IMR-90 (cell line): ENCODE data around the gene DUSP9. TPM values are rescaled to one million over a fixed set of nuclear protein-coding genes. Genes with fewer than 3 reads are reported as not detected.

ENCODE experiments used
- ATAC-seq: fragments of 200-7000 bp; cut with Tn5 transposase; 2 replicates; pipeline ENCODE4 v1.9.1; 2020; ENCODE audit warnings: low read depth, mild to moderate bottlenecking, moderate library complexity
- BruUV-seq: library from RNA; stranded (reverse); fragments of 400-500 nt; replicated peaks from 2 replicates; lab custom pipeline; 2021; lab: Mats Ljungman, UMichigan
- CTCF ChIA-PET: fragments of 300-600 bp; formaldehyde crosslinking; extraction: SDS; loops from one replicate; lab custom pipeline; 2021; ENCODE audit warnings: antibody characterized with exemption; lab: Yijun Ruan, JAX
- POLR2A ChIA-PET: fragments of 300-600 bp; sonication (Branson Sonifier 250); formaldehyde crosslinking; loops from one replicate; lab custom pipeline; 2022; ENCODE audit warnings: antibody characterized with exemption; ENCODE audit not compliant: unreplicated experiment; lab: Charles Lee
- DNase-seq: peaks from one replicate; pipeline ENCODE4 v3.0.0; 2013
- H2AFZ ChIP-seq: replicated peaks from 2 replicates; pipeline ENCODE3; 2013; ENCODE audit warnings: low read length, mild to moderate bottlenecking; ENCODE audit not compliant: poor library complexity
- H2AK5ac ChIP-seq: 2 replicates; pipeline ENCODE4 v1.6.1; 2013; ENCODE audit warnings: low read depth, low read length, inconsistent platforms
- H2AK9ac ChIP-seq: replicated peaks from 2 replicates; pipeline ENCODE3; 2013; ENCODE audit warnings: mild to moderate bottlenecking, low read depth, low read length, moderate library complexity; ENCODE audit not compliant: poor library complexity
- H2BK120ac ChIP-seq: 2 replicates; pipeline ENCODE4 v1.6.1; 2013; ENCODE audit warnings: low read depth, low read length, inconsistent platforms
- H2BK15ac ChIP-seq: 3 replicates; pipeline ENCODE4 v1.6.1; 2013; ENCODE audit warnings: low read depth, low read length, inconsistent platforms
- H2BK20ac ChIP-seq: 2 replicates; pipeline ENCODE4 v1.6.1; 2013; ENCODE audit warnings: low read depth, mild to moderate bottlenecking, inconsistent platforms, low read length, moderate library complexity
- H2BK5ac ChIP-seq: 2 replicates; pipeline ENCODE4 v1.6.1; 2013; ENCODE audit warnings: mild to moderate bottlenecking, low read depth, low read length, inconsistent platforms; ENCODE audit not compliant: poor library complexity, severe bottlenecking
- H3K14ac ChIP-seq: replicated peaks from 2 replicates; pipeline ENCODE4 v1.6.1; 2013; ENCODE audit warnings: low read depth, low read length, inconsistent platforms
- H3K18ac ChIP-seq: 2 replicates; pipeline ENCODE4 v1.6.1; 2013; ENCODE audit warnings: low read depth, low read length, control low read depth
- H3K23ac ChIP-seq: 2 replicates; pipeline ENCODE4 v1.6.1; 2013; ENCODE audit warnings: low read depth, low read length, inconsistent platforms
- H3K27ac ChIP-seq: 2 replicates; pipeline ENCODE4 v1.5.1; 2013; ENCODE audit warnings: mild to moderate bottlenecking, control low read depth, low read length; ENCODE audit not compliant: insufficient read depth
- H3K27me3 ChIP-seq: 2 replicates; pipeline ENCODE4 v1.6.1; 2013; ENCODE audit warnings: low read length; ENCODE audit not compliant: control insufficient read depth, insufficient read depth
- H3K36me3 ChIP-seq: 2 replicates; pipeline ENCODE4 v1.6.1; 2013; ENCODE audit warnings: low read length, mixed read lengths; ENCODE audit not compliant: control insufficient read depth, insufficient read depth
- H3K4ac ChIP-seq: 2 replicates; pipeline ENCODE4 v1.6.1; 2013; ENCODE audit warnings: low read depth, low read length, inconsistent platforms
- H3K4me1 ChIP-seq: 2 replicates; pipeline ENCODE4 v1.6.1; 2013; ENCODE audit warnings: low read length, mixed read lengths; ENCODE audit not compliant: control insufficient read depth, insufficient read depth
- H3K4me2 ChIP-seq: 2 replicates; pipeline ENCODE4 v1.6.1; 2013; ENCODE audit warnings: low read depth, mild to moderate bottlenecking, control low read depth, low read length, moderate library complexity
- H3K4me3 ChIP-seq: 2 replicates; pipeline ENCODE4 v1.5.1; 2013; ENCODE audit warnings: low read depth, mild to moderate bottlenecking, control low read depth, low read length, moderate library complexity; ENCODE audit not compliant: insufficient read depth
- H3K56ac ChIP-seq: 2 replicates; pipeline ENCODE4 v1.6.1; 2013; ENCODE audit warnings: low read length, inconsistent platforms; ENCODE audit not compliant: insufficient read depth; ENCODE audit errors: extremely low read depth
- H3K79me1 ChIP-seq, 2 experiments: 2 replicates each; pipeline ENCODE4 v1.6.1; 2013; ENCODE audit warnings: low read length in 2 of 2, inconsistent platforms in 1 of 2, low read depth in 1 of 2
- H3K9ac ChIP-seq: 2 replicates; pipeline ENCODE4 v1.6.1; 2013; ENCODE audit warnings: low read depth, low read length, control low read depth
- H3K9me1 ChIP-seq: 2 replicates; pipeline ENCODE4 v1.6.1; 2013; ENCODE audit warnings: low read length, inconsistent platforms; ENCODE audit not compliant: insufficient read depth
- H3K9me3 ChIP-seq: 2 replicates; pipeline ENCODE4 v1.6.1; 2013; ENCODE audit warnings: low read length; ENCODE audit not compliant: control insufficient read depth, insufficient read depth
- H4K20me1 ChIP-seq: 2 replicates; pipeline ENCODE4 v1.6.1; 2013; ENCODE audit warnings: low read length, inconsistent platforms; ENCODE audit not compliant: insufficient read depth
- H4K5ac ChIP-seq: 2 replicates; pipeline ENCODE4 v1.6.1; 2013; ENCODE audit warnings: mild to moderate bottlenecking, low read depth, low read length, control low read depth
- H4K8ac ChIP-seq, 2 experiments: 2 replicates each; pipeline ENCODE4 v1.6.1; 2013; ENCODE audit warnings: low read depth in 2 of 2, low read length in 2 of 2, control low read depth in 1 of 2, inconsistent platforms in 1 of 2
- H4K91ac ChIP-seq: 2 replicates; pipeline ENCODE4 v1.6.1; 2013; ENCODE audit warnings: low read depth, low read length, inconsistent platforms; ENCODE audit not compliant: insufficient read depth
- BHLHE40 ChIP-seq: fragments of 150-350 bp; IDR thresholded peaks from 2 replicates; pipeline ENCODE4 v1.6.1; 2016; ENCODE audit warnings: mild to moderate bottlenecking, low read depth, low read length
- CEBPB ChIP-seq: IDR thresholded peaks from 2 replicates; pipeline ENCODE4 v1.6.1; 2012; ENCODE audit warnings: low read depth, low read length, improper control_type of control experiment
- CHD1 ChIP-seq: IDR thresholded peaks from 2 replicates; pipeline ENCODE4 v1.6.1; 2012; ENCODE audit warnings: low read depth, low read length, improper control_type of control experiment
- ELK1 ChIP-seq: fragments of 150-350 bp; IDR thresholded peaks from 2 replicates; pipeline ENCODE4 v1.6.1; 2016; ENCODE audit warnings: low read depth, mild to moderate bottlenecking, low read length, moderate library complexity, borderline replicate concordance
- FOS ChIP-seq: fragments of 150-350 bp; IDR thresholded peaks from 2 replicates; pipeline ENCODE4 v1.6.1; 2016; ENCODE audit warnings: low read depth, low read length
- MAFK ChIP-seq: IDR thresholded peaks from 2 replicates; pipeline ENCODE4 v1.6.1; 2012; ENCODE audit warnings: low read depth, low read length, improper control_type of control experiment
- MAZ ChIP-seq: IDR thresholded peaks from 2 replicates; pipeline ENCODE4 v1.6.1; 2012; ENCODE audit warnings: low read depth, mild to moderate bottlenecking, low read length, improper control_type of control experiment, moderate library complexity, borderline replicate concordance
- MXI1 ChIP-seq: IDR thresholded peaks from 2 replicates; pipeline ENCODE4 v1.6.1; 2012; ENCODE audit warnings: low read depth, mild to moderate bottlenecking, low read length, moderate library complexity, borderline replicate concordance
- NFE2L2 ChIP-seq: fragments of 150-350 bp; IDR thresholded peaks from 2 replicates; pipeline ENCODE4 v1.6.1; 2016; ENCODE audit warnings: low read depth, mild to moderate bottlenecking, low read length
- POLR2A ChIP-seq: IDR thresholded peaks from 2 replicates; pipeline ENCODE4 v1.6.1; 2012; ENCODE audit warnings: mild to moderate bottlenecking, low read depth, low read length
- RAD21 ChIP-seq: IDR thresholded peaks from 2 replicates; pipeline ENCODE4 v1.6.1; 2012; ENCODE audit warnings: low read length, improper control_type of control experiment
- RCOR1 ChIP-seq: IDR thresholded peaks from 2 replicates; pipeline ENCODE4 v1.6.1; 2012; ENCODE audit warnings: mild to moderate bottlenecking, low read length, improper control_type of control experiment; ENCODE audit not compliant: insufficient replicate concordance
- RFX5 ChIP-seq: IDR thresholded peaks from 2 replicates; pipeline ENCODE4 v1.8.0; 2012; ENCODE audit warnings: low read depth, mild to moderate bottlenecking, low read length, moderate library complexity
- SMC3 ChIP-seq: fragments of 150-350 bp; IDR thresholded peaks from 2 replicates; pipeline ENCODE4 v1.6.1; 2016; ENCODE audit warnings: low read depth, mild to moderate bottlenecking, antibody characterized with exemption, low read length, moderate library complexity
- USF2 ChIP-seq: fragments of 150-350 bp; IDR thresholded peaks from 2 replicates; pipeline ENCODE4 v1.6.1; 2017; ENCODE audit warnings: mild to moderate bottlenecking, antibody characterized with exemption, low read length, low read depth
- WGBS, 2 experiments: methylation state at CpG; one replicate each; pipeline versions ENCODE4 v1.1.5 to v1.1.7; 2013; ENCODE audit warnings: missing lambda C conversion rate in 2 of 2; ENCODE audit not compliant: insufficient read length in 1 of 2; ENCODE audit errors: extremely low coverage in 2 of 2; 5-methylcytosine and 5-hydroxymethylcytosine counted together
- dilution Hi-C: fragments of 300-500 bp; cut with HindIII; formaldehyde crosslinking; loops from one replicate; pipeline ENCODE4 v1.14.3; 2018; ENCODE audit warnings: low sequenced_read_pairs; ENCODE audit not compliant: unreplicated experiment
- in situ Hi-C: fragments of 300-500 bp; cut with MboI; formaldehyde crosslinking; loops from 3 replicates; pipeline ENCODE4 v1.14.3; 2019; ENCODE audit warnings: low sequenced_read_pairs, inconsistent platforms, mixed read lengths
- intact Hi-C: fragments of 100-400 bp; cut with micrococcal nuclease; formaldehyde crosslinking; loops from 2 replicates; pipeline ENCODE4 v1.10.0; 2022
- polyA plus RNA-seq, 3 experiments: library from polyadenylated mRNA; depleted of rRNA; stranded (reverse); fragments of >200 nt; gene quantifications; 2 replicates each; pipeline ENCODE4 v1.2.3, GENCODE V29; 2012; ENCODE audit warnings: low replicate concordance in 1 of 3
- total RNA-seq: library from RNA; depleted of rRNA; stranded (reverse); fragments of >200 nt; gene quantifications from 2 replicates; pipeline ENCODE4 v1.2.3, GENCODE V29; 2012
- TF ChIP-seq, protein P1 (sequence below): conservative IDR thresholded peaks from 2 replicates; pipeline ENCODE4 v1.5.1; 2012; ENCODE audit warnings: mild to moderate bottlenecking, low read depth, low read length, improper control_type of control experiment

DUSP9 gene
- total and polyA plus RNA-seq, 2 of the 4 experiments (the other 2 are of a cell fraction), result under 0.01 to 0.09 TPM

DNA sequence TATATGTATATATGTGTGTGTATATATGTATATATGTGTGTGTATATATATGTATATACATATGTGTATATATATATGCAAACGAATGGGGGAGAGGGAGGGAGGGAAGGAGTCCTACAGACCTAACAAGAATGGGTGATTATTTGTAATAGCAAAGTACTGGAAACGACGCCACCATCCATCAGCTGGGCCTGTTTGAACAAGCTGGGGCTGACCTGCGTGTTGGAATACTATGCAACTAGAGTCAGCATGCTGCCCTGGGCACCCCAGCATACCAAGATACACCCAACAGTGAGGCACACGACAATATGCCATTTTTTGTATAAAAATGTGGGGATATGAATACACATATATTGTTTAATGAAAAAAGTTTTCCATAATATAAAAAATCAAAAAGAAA is 26.4 kb upstream of the DUSP9 start:
- DNase-seq (no peak), ATAC-seq (no peak)
- Histone ChIP-seq H3K56ac (no peak overlapping the region), H3K27me3 (peaks cover 20% of the 10 kb centered on the region), H2AFZ (no peak overlapping the region), H2AK5ac (no peak overlapping the region), H3K4me1 (no peaks in the 10 kb centered on the region), H2BK20ac (no peak overlapping the region), H3K9me1 (no peaks in the 10 kb centered on the region), H3K4me2 (no peak overlapping the region), H3K14ac (no peak overlapping the region), H4K8ac (no peak overlapping the region), H3K23ac (no peak overlapping the region), H3K27ac (no peak overlapping the region), H3K4me3 (no peak overlapping the region), H3K4ac (no peak overlapping the region), H3K18ac (no peak overlapping the region), H3K9ac (no peak overlapping the region), H3K36me3 (no peaks in the 10 kb centered on the region), H3K79me1 (no peaks in the 10 kb centered on the region), H2BK5ac (no peak overlapping the region), H2AK9ac (no peak overlapping the region), H2BK15ac (no peak overlapping the region), H3K9me3 (no peaks in the 10 kb centered on the region; the same call in 1 of the 2 replicates), H4K5ac (no peak overlapping the region), H4K91ac (no peak overlapping the region), H4K20me1 (no peaks in the 10 kb centered on the region), H2BK120ac (no peak overlapping the region)
- dilution Hi-C loops (no loop called here), in situ Hi-C loops (no loop called here), intact Hi-C loops (no loop called here)
- no CpG with 5 or more reads among the region's 5 CpGs for WGBS, 2 experiments
- no TSS peak for BruUV-seq
- no peak for TF ChIP-seq ELK1
- no peak for TF ChIP-seq RFX5
- TF ChIP-seq MXI1, result no peak
- no peak for TF ChIP-seq RAD21
- TF ChIP-seq CEBPB, result no peak
- TF ChIP-seq CHD1, result no peak
- no peak for TF ChIP-seq MAZ
- TF ChIP-seq, protein P1, sequence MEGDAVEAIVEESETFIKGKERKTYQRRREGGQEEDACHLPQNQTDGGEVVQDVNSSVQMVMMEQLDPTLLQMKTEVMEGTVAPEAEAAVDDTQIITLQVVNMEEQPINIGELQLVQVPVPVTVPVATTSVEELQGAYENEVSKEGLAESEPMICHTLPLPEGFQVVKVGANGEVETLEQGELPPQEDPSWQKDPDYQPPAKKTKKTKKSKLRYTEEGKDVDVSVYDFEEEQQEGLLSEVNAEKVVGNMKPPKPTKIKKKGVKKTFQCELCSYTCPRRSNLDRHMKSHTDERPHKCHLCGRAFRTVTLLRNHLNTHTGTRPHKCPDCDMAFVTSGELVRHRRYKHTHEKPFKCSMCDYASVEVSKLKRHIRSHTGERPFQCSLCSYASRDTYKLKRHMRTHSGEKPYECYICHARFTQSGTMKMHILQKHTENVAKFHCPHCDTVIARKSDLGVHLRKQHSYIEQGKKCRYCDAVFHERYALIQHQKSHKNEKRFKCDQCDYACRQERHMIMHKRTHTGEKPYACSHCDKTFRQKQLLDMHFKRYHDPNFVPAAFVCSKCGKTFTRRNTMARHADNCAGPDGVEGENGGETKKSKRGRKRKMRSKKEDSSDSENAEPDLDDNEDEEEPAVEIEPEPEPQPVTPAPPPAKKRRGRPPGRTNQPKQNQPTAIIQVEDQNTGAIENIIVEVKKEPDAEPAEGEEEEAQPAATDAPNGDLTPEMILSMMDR, result no peak
- no peak for TF ChIP-seq POLR2A
- no peak for TF ChIP-seq USF2
- TF ChIP-seq MAFK, result no peak
- TF ChIP-seq NFE2L2, result no peak
- no peak for TF ChIP-seq SMC3
- no peak for TF ChIP-seq BHLHE40
- no peak for TF ChIP-seq FOS
- TF ChIP-seq RCOR1, result no peak
- POLR2A ChIA-PET, result no interaction called here
- CTCF ChIA-PET, result no interaction called here
